DND-41 (cell line): ENCODE data around the gene TJP2.

Experiments
- ATAC-seq: fragments of 200-7000 bp; cut with Tn5 transposase; 3 replicates; pipeline ENCODE4 v1.9.1; 2021; ENCODE audit warnings: low read depth; ENCODE audit not compliant: insufficient read depth
- DNase-seq: peaks from one replicate; pipeline ENCODE4 v3.0.0-alpha.2; 2020
- H2AFZ ChIP-seq: 2 replicates; pipeline ENCODE4 v1.6.0; 2012; ENCODE audit warnings: low read depth, low read length
- H3K27ac ChIP-seq: 2 replicates; pipeline ENCODE4 v1.5.1; 2012; ENCODE audit warnings: low read length, inconsistent platforms
- H3K27me3 ChIP-seq: fragments of 200-600 bp; sonication (generic); 2 replicates; pipeline ENCODE4 v1.6.0; 2012; ENCODE audit warnings: low read length, mild to moderate bottlenecking, inconsistent platforms; ENCODE audit not compliant: insufficient read depth, poor library complexity
- H3K36me3 ChIP-seq: 2 replicates; pipeline ENCODE4 v1.5.1; 2012; ENCODE audit warnings: low read length, inconsistent platforms; ENCODE audit not compliant: insufficient read depth
- H3K4me1 ChIP-seq: 2 replicates; pipeline ENCODE4 v1.5.1; 2012; ENCODE audit warnings: mild to moderate bottlenecking, low read length; ENCODE audit not compliant: insufficient read depth
- H3K4me2 ChIP-seq: 2 replicates; pipeline ENCODE4 v1.6.0; 2012; ENCODE audit warnings: mild to moderate bottlenecking, moderate library complexity, low read length, inconsistent platforms; ENCODE audit not compliant: insufficient read depth
- H3K4me3 ChIP-seq, 2 experiments: fragments of 200-600 bp in 1 of 2; shearing (Covaris generic) in 1 of 2; 2 replicates each; pipeline ENCODE4 v1.5.1; 2012 to 2016; ENCODE audit warnings: inconsistent platforms in 2 of 2, low read length in 2 of 2, mild to moderate bottlenecking in 2 of 2, low read depth in 1 of 2, moderate library complexity in 1 of 2
- H3K79me2 ChIP-seq: 2 replicates; pipeline ENCODE4 v1.6.0; 2012; ENCODE audit warnings: low read length, inconsistent platforms; ENCODE audit not compliant: insufficient read depth
- H3K9ac ChIP-seq: 2 replicates; pipeline ENCODE4 v1.6.0; 2012; ENCODE audit warnings: low read depth, mild to moderate bottlenecking, inconsistent platforms, low read length, moderate library complexity
- H3K9me3 ChIP-seq: 2 replicates; pipeline ENCODE4 v1.5.1; 2012; ENCODE audit warnings: low read length, moderate library complexity, mild to moderate bottlenecking, inconsistent platforms; ENCODE audit not compliant: insufficient read depth, severe bottlenecking
- H4K20me1 ChIP-seq: 2 replicates; pipeline ENCODE4 v1.6.0; 2012; ENCODE audit warnings: low read length; ENCODE audit not compliant: insufficient read depth
- EZH2 ChIP-seq: IDR thresholded peaks from 3 replicates; pipeline ENCODE4 v1.6.1; 2012; ENCODE audit warnings: borderline replicate concordance, low read depth, mild to moderate bottlenecking, moderate library complexity, low read length, inconsistent platforms; ENCODE audit not compliant: severe bottlenecking
- TF ChIP-seq, protein P1 (sequence below): IDR thresholded peaks from 2 replicates; pipeline ENCODE4 v1.5.1; 2012; ENCODE audit warnings: borderline replicate concordance, low read length, moderate library complexity, mild to moderate bottlenecking; ENCODE audit not compliant: poor library complexity, severe bottlenecking; ENCODE audit errors: extremely low read depth

Gene TJP2

GRCh38 chr9:69273161-69273560, 99.1 kb downstream of the TJP2 start:
- Histone ChIP-seq H3K27ac (no peak overlapping the region), H3K9me3 (no peaks in the 10 kb centered on the region), H4K20me1 (no peaks in the 10 kb centered on the region), H2AFZ (no peak overlapping the region), H3K36me3 (no peaks in the 10 kb centered on the region), H3K4me2 (no peak overlapping the region), H3K4me1 (no peaks in the 10 kb centered on the region), H3K9ac (no peak overlapping the region), H3K4me3 (no peak overlapping the region), H3K27me3 (no peaks in the 10 kb centered on the region), H3K79me2 (no peaks in the 10 kb centered on the region)
- TF ChIP-seq, protein P1, sequence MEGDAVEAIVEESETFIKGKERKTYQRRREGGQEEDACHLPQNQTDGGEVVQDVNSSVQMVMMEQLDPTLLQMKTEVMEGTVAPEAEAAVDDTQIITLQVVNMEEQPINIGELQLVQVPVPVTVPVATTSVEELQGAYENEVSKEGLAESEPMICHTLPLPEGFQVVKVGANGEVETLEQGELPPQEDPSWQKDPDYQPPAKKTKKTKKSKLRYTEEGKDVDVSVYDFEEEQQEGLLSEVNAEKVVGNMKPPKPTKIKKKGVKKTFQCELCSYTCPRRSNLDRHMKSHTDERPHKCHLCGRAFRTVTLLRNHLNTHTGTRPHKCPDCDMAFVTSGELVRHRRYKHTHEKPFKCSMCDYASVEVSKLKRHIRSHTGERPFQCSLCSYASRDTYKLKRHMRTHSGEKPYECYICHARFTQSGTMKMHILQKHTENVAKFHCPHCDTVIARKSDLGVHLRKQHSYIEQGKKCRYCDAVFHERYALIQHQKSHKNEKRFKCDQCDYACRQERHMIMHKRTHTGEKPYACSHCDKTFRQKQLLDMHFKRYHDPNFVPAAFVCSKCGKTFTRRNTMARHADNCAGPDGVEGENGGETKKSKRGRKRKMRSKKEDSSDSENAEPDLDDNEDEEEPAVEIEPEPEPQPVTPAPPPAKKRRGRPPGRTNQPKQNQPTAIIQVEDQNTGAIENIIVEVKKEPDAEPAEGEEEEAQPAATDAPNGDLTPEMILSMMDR = no peak
- TF ChIP-seq EZH2 = no peak
- no peak for DNase-seq
- ATAC-seq = no peak

GRCh38 chr9:69276775-69277174, 102.7 kb downstream of the TJP2 start:
- no peaks in the 10 kb centered on the region for H3K9me3 ChIP-seq
- ATAC-seq = no peak
- H3K4me1 ChIP-seq = no peaks in the 10 kb centered on the region
- no peak for DNase-seq
- H2AFZ ChIP-seq = no peak overlapping the region
- no peak overlapping the region for H3K9ac ChIP-seq
- no peaks in the 10 kb centered on the region for H3K27me3 ChIP-seq
- H3K79me2 ChIP-seq = no peaks in the 10 kb centered on the region
- no peaks in the 10 kb centered on the region for H4K20me1 ChIP-seq
- H3K4me2 ChIP-seq = no peak overlapping the region
- H3K4me3 ChIP-seq = no peak overlapping the region
- no peaks in the 10 kb centered on the region for H3K36me3 ChIP-seq
- TF ChIP-seq EZH2 = no peak
- TF ChIP-seq, protein P1 = no peak
- no peak overlapping the region for H3K27ac ChIP-seq

- DNase-seq (no peak), ATAC-seq (no peak)
- Histone ChIP-seq H3K36me3 (no peaks in the 10 kb centered on the region), H3K4me3 (no peak overlapping the region), H3K27me3 (no peaks in the 10 kb centered on the region), H4K20me1 (no peaks in the 10 kb centered on the region), H3K9me3 (no peaks in the 10 kb centered on the region), H3K4me2 (no peak overlapping the region), H3K27ac (no peak overlapping the region), H3K4me1 (no peaks in the 10 kb centered on the region), H2AFZ (no peak overlapping the region), H3K9ac (no peak overlapping the region), H3K79me2 (no peaks in the 10 kb centered on the region)
- TF ChIP-seq, protein P1 = no peak
- no peak for TF ChIP-seq EZH2
These were observed 105.1 kb downstream of the TJP2 start for GRCh38 chr9:69279084-69279731.

- DNase-seq = no peak
- Histone ChIP-seq H2AFZ (no peak overlapping the region), H3K27me3 (no peaks in the 10 kb centered on the region), H3K27ac (no peak overlapping the region), H4K20me1 (no peaks in the 10 kb centered on the region), H3K36me3 (no peaks in the 10 kb centered on the region), H3K4me3 (no peak overlapping the region), H3K9me3 (no peaks in the 10 kb centered on the region), H3K9ac (no peak overlapping the region), H3K4me2 (no peak overlapping the region), H3K79me2 (no peaks in the 10 kb centered on the region), H3K4me1 (no peaks in the 10 kb centered on the region)
- no peak for ATAC-seq
- TF ChIP-seq EZH2 = no peak
- TF ChIP-seq, protein P1 = no peak
These were observed 105.7 kb downstream of the TJP2 start for GRCh38 chr9:69279733-69280132.
